GM21825 (cell line): Measurements from ENCODE around the gene TPBGL.
A peak's percentile ranks its signal among the peaks of the same experiment; 100 is the strongest.

Experiments used
- ATAC-seq: cut with Tn5 transposase; IDR thresholded peaks from one replicate; pipeline ENCODE4 v1.9.1; 2021; ENCODE audit warnings: mild to moderate bottlenecking, moderate library complexity; ENCODE audit not compliant: unreplicated experiment

Gene TPBGL, protein sequence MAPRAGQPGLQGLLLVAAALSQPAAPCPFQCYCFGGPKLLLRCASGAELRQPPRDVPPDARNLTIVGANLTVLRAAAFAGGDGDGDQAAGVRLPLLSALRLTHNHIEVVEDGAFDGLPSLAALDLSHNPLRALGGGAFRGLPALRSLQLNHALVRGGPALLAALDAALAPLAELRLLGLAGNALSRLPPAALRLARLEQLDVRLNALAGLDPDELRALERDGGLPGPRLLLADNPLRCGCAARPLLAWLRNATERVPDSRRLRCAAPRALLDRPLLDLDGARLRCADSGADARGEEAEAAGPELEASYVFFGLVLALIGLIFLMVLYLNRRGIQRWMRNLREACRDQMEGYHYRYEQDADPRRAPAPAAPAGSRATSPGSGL

GRCh38 chr11:75240311-75241035, at the start of gene TPBGL:
TSS of gene TPBGL (plus strand) at chr11:75240774. CDS start at chr11:75241050, 276 bp downstream.
- ATAC-seq = peak; percentile 8

GRCh38 chr11:75191330-75191717, 49.2 kb upstream of the TPBGL start:
- ATAC-seq = no peak

DNA sequence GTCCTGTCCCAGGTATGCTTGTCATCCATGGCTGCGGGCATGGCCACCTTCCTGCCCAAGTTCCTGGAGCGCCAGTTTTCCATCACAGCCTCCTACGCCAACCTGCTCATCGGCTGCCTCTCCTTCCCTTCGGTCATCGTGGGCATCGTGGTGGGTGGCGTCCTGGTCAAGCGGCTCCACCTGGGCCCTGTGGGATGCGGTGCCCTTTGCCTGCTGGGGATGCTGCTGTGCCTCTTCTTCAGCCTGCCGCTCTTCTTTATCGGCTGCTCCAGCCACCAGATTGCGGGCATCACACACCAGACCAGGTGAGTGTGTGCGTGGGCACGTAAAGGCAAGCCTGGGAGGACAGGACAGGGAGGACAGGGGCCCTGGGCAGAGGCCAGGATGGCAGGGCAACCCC, 47.3 kb upstream of the TPBGL start:
- no peak for ATAC-seq

DNA sequence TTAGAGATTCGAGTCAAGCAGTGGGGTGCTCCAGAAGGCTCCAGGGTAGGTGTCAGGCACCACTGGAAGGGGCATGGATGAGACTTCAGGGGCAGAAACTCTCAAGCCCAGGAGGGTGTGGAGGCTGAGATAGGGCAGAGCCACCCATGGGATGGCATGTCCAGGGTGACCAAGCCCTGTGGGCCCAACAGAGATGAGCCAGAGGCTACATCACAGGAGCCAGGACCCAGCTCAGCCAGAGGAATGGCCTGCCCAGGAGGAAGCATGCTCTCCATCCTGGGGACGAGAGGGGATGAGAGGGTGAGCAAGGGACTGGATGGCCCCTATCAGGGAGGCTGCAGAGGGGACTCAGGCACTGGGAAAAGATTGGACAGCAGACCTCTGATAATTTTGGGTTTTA, 46.9 kb upstream of the TPBGL start:
- ATAC-seq = no peak

DNA sequence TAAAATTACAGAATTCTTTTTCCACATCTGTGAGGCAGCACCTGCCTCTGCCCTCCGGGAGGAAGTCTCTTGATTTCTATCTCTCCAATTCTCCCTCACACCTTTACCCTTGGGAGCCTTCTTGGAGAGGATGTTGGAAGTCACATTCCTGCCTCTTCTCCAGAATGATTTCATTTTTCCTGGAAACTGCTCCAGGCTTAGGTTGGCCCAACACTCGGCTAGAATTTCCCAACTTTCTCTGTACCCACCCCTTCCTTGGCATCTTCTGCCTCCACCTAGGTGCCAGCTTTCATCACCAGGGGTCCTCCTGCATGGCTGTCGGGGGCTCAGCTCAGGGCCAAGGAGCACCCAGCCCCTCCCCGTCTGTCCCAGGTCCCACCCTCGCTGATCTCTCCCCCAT, 46.4 kb upstream of the TPBGL start:
- ATAC-seq = no peak

GRCh38 chr11:75195167-75195962, 45.2 kb upstream of the TPBGL start:
- no peak for ATAC-seq

DNA sequence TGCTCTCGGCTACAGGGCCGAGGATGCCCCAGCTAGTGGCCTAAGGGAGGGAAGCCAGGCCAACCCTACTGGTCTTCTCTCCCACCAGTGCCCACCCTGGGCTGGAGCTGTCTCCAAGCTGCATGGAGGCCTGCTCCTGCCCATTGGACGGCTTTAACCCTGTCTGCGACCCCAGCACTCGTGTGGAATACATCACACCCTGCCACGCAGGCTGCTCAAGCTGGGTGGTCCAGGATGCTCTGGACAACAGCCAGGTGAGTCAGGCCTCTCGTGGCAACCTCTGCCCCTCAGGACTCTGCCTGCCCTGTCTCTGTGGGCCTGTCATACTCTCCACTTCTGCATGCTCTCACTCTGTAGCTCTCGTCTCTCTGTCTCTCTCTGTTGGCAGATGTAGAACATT, 44.1 kb upstream of the TPBGL start:
- no peak for ATAC-seq

- ATAC-seq = no peak
Measured at GRCh38 chr11:75197512-75198277, 42.9 kb upstream of the TPBGL start.

DNA sequence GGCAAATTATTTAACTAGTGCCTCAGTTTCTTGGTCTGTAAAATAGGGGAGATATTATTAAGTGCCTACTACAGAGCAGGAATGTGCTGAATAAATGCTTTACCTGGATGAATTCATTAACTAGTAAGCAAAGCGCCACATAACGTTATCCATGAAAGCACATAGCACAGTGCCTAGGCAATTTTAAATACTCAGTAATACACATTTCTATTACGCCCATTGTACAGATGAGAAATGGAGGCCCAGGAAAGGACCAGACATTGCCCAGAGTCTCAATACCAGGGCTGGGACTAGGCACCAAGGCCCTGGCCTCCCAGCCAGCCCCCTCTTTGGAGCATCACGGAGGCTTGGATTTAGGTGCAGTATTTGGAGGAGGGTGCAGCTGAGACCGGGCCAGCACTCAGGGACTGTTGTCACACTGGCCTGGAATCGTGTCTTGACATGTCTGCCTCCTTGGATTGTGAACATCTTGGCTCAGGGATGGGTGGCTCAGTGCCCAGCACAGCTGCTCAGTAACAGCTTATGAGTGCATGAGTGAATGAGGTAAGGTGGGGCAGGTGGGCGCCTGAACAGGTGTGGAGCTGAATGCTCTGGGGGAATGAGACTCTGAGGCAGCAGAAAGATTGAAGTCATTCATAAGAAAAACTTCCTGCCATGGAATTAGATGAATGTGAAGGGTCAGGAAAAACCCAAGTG, 42.1 kb upstream of the TPBGL start:
- no peak for ATAC-seq

DNA sequence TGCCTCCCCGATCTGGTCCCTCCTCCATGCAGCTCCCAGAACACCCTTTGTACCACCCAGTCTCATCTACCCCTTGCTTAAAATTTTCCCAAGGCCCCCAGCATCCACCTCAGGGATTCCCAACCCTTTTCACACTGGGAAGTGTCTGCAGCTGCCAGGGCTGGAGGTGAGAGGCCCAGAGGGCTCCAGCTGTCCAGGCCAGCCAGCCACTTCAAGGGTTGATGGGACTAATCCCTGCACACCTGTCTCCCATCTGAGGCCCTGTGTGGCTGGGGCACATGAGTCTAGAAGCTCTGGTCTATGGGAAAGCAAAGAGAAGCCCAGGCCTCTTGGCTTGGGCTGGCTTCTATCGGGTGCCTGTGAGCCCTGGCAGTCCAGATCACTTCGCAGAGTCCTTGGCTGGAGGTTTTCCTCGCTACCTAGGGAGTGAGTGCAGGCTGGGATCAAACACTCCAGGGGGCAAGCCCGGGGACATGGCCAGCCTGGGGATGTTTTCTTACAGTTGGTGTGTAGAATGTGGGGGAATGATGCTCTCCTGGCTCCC, 41.1 kb upstream of the TPBGL start:
- no peak for ATAC-seq

- ATAC-seq = no peak
Measured at GRCh38 chr11:75200051-75200450, 40.5 kb upstream of the TPBGL start.

- ATAC-seq = no peak
Measured at GRCh38 chr11:75200531-75200930, 40.0 kb upstream of the TPBGL start.

DNA sequence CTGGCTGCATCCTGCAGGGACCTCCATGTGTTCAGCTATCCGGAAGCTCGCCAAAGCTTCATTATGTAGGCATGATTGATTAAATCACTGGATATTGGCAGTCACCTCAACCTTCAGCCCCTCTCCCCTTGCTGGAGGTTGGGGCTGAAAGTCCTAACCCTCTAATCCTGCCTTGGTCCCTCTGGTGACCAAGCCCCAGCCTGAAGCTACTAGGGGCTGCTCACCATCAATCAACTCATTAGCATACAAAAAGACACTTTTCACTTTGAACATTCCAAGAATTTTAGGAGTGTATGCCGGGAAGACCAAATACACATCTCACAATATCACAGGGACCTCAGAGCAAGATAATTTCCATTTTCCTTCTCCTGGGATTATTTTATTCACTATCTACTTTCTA, 38.8 kb upstream of the TPBGL start:
- no peak for ATAC-seq

GRCh38 chr11:75202195-75202594, 38.4 kb upstream of the TPBGL start:
- ATAC-seq = no peak

- no peak for ATAC-seq
Measured at GRCh38 chr11:75203138-75203537, 37.4 kb upstream of the TPBGL start.

GRCh38 chr11:75203641-75204011, 36.9 kb upstream of the TPBGL start:
- no peak for ATAC-seq

GRCh38 chr11:75204012-75204674, 36.4 kb upstream of the TPBGL start:
- ATAC-seq = no peak

DNA sequence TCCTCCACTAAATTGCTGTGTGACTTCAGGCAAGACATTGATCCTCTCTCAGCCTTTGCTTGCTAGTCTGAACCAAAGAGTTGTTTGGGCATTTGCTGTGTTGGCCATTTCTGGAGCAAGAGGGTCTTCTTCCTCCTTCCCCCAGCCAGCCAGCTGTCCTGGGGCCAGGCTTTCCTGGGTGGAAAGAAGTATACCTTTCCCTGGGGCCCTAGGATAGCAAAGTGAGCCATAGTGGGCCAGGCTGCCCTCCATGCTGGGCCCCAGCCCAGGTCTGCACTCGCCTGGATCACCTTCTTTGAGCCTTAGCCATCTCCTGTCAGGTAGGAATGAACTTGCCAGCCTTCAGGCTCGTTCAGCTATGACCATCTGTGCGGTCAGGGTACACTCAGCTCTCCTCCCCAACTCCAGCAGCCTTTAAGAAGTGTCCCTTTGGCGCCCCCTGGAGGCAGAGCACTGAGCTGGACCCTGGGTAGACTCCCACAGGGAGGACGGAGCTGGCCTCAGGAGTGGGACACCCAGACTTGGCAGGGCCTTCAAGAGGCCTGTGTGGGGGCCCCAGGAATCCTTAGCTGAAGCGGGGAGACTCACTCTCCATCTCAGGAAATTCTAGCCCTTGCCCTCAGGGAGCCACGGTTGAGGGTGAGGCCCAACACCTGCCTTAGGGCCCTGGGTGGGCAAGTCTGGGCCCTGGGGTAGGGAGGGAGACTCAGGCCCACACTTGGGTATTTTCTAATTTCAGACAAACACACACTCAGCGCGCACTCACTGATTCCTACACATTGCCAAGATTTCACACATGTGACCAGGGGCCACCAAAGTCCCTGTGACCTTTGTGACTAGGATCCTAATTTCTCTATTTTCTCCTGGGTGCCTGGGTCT, 35.6 kb upstream of the TPBGL start:
- ATAC-seq = no peak
